Ascending aorta (tissue), 2 donors: ENCODE measurements around the gene RET. TPM values are rescaled to one million over a fixed set of nuclear protein-coding genes. Genes with fewer than 3 reads are reported as not detected.
A peak's percentile ranks its signal among the peaks of the same experiment; 100 is the strongest.

Source experiments
- DNase-seq, 2 donors: peaks; one replicate each; pipeline ENCODE4 v3.0.0-alpha.2; 2019; ENCODE audit warnings: low spot score in 2 of 2
- H3K27ac ChIP-seq, 2 donors: fragments of 200-600 bp; sonication (generic); one replicate each; pipeline ENCODE4 v1.5.1; 2016 to 2017; ENCODE audit warnings: mild to moderate bottlenecking in 1 of 2
- H3K27me3 ChIP-seq: fragments of 200-600 bp; sonication (generic); one replicate; pipeline ENCODE4 v1.5.1; 2017
- H3K36me3 ChIP-seq, 2 donors: fragments of 200-600 bp; sonication (generic); one replicate each; pipeline ENCODE4 v1.5.1; 2016
- H3K4me1 ChIP-seq, 2 donors: fragments of 200-600 bp; sonication (generic); one replicate each; pipeline ENCODE4 v1.5.1; 2016 to 2017; ENCODE audit warnings: mild to moderate bottlenecking in 1 of 2
- H3K4me3 ChIP-seq, 2 donors: fragments of 200-600 bp; sonication (generic); one replicate each; pipeline ENCODE4 v1.5.1; 2016 to 2017; ENCODE audit warnings: mild to moderate bottlenecking in 1 of 2
- H3K9me3 ChIP-seq, 2 donors: fragments of 200-600 bp; sonication (generic); one replicate each; pipeline ENCODE4 v1.5.1; 2016
- CTCF ChIP-seq, 3 experiments: fragments of 200-600 bp in 2 of 3; fragments of 450-650 bp in 1 of 3; sonication (generic) in 2 of 3; IDR thresholded peaks; one replicate each; pipeline ENCODE4 v1.5.1; 2016 to 2019; ENCODE audit warnings: antibody characterized with exemption in 3 of 3, mild to moderate bottlenecking in 1 of 3, moderate library complexity in 1 of 3
- intact Hi-C: fragments of 100-400 bp; cut with DNase I; formaldehyde crosslinking; loops from one replicate; pipeline ENCODE4 v1.15.1; 2023
- total RNA-seq: library from RNA; depleted of rRNA; stranded (reverse); fragments of >200 nt; gene quantifications from one replicate; pipeline ENCODE4 v1.1.0, GENCODE V29; 2016

RET gene
- total RNA-seq, 1 donor from 2014 or later, result not detected

GRCh38 chr10:43155221-43155620, 78.4 kb downstream of the RET start:
- no peak for DNase-seq
- no peaks in the 10 kb centered on the region for H3K9me3 ChIP-seq
- TF ChIP-seq CTCF (IDR thresholded peaks at IDR 0.05), result no peak
- intact Hi-C loops, result no loop called here
- no peak overlapping the region for H3K27ac ChIP-seq
- no peaks in the 10 kb centered on the region for H3K36me3 ChIP-seq
- no peak overlapping the region for H3K4me3 ChIP-seq
- peaks cover 3 to 8% of the 10 kb centered on the region in 2 donors for H3K4me1 ChIP-seq
- no peaks in the 10 kb centered on the region for H3K27me3 ChIP-seq

GRCh38 chr10:43155741-43156140, 78.9 kb downstream of the RET start:
- H3K36me3 ChIP-seq, result no peaks in the 10 kb centered on the region
- DNase-seq, result no peak
- intact Hi-C loops, result no loop called here
- H3K4me3 ChIP-seq, result no peak overlapping the region
- TF ChIP-seq CTCF (IDR thresholded peaks at IDR 0.05), result no peak
- H3K27me3 ChIP-seq, result no peaks in the 10 kb centered on the region
- no peaks in the 10 kb centered on the region for H3K9me3 ChIP-seq
- no peak overlapping the region for H3K27ac ChIP-seq
- peaks cover 3 to 8% of the 10 kb centered on the region in 2 donors for H3K4me1 ChIP-seq

GRCh38 chr10:43156590-43157341, 79.9 kb downstream of the RET start:
- intact Hi-C loops, result no loop called here
- Histone ChIP-seq H3K27me3 (no peaks in the 10 kb centered on the region), H3K9me3 (no peaks in the 10 kb centered on the region), H3K36me3 (peaks cover 3 to 6% of the 10 kb centered on the region in 2 donors), H3K4me1 (peaks cover 3 to 8% of the 10 kb centered on the region in 2 donors), H3K27ac (no peak overlapping the region), H3K4me3 (no peak overlapping the region)
- TF ChIP-seq CTCF (IDR thresholded peaks at IDR 0.05), result no peak
- DNase-seq, result no peak

- DNase-seq, result no peak
- H3K27ac ChIP-seq, result no peak overlapping the region
- intact Hi-C loops, result no loop called here
- H3K4me1 ChIP-seq, result peaks cover 3 to 8% of the 10 kb centered on the region in 2 donors
- peaks cover 10 to 17% of the 10 kb centered on the region in 2 donors for H3K36me3 ChIP-seq
- no peaks in the 10 kb centered on the region for H3K27me3 ChIP-seq
- no peak overlapping the region for H3K4me3 ChIP-seq
- TF ChIP-seq CTCF (IDR thresholded peaks at IDR 0.05), result no peak
- no peaks in the 10 kb centered on the region for H3K9me3 ChIP-seq
These were observed 81.8 kb downstream of the RET start for GRCh38 chr10:43158636-43159035.

- TF ChIP-seq CTCF (IDR thresholded peaks at IDR 0.05), result no peak
- no peak for DNase-seq
- Histone ChIP-seq H3K27me3 (no peaks in the 10 kb centered on the region), H3K4me3 (no peak overlapping the region), H3K4me1 (peaks cover 3 to 6% of the 10 kb centered on the region in 2 donors), H3K36me3 (peaks cover 10 to 23% of the 10 kb centered on the region in 2 donors), H3K9me3 (no peaks in the 10 kb centered on the region), H3K27ac (peak overlapping the region in 1 of 2 donors; percentile 42)
- intact Hi-C loops, result no loop called here
These were observed 83.4 kb downstream of the RET start for GRCh38 chr10:43160046-43160920.
